ENCODE measurements around the gene SIX5.

The SIX5 gene

GRCh38 chr19:45792470-45793177 lies 23.6 kb upstream of the SIX5 start, which contains the start of gene DMWD:
TSS of gene DMWD (minus strand) at chr19:45792845. CDS start at chr19:45792756, 89 bp downstream.
- DNase-seq (ENCODE audit: low read depth): peak; percentile 93

- DNase-seq (ENCODE audit: low read depth): no peak
Measured at GRCh38 chr19:45791744-45792469, 22.9 kb upstream of the SIX5 start.

- no peak for DNase-seq (ENCODE audit: low read depth)
Measured at GRCh38 chr19:45790942-45791341, 21.9 kb upstream of the SIX5 start.

GRCh38 chr19:45789035-45789786 lies 20.2 kb upstream of the SIX5 start:
- no peak for DNase-seq (ENCODE audit: low read depth)

- no peak for DNase-seq (ENCODE audit: low read depth)
Measured at GRCh38 chr19:45786533-45786894, 17.5 kb upstream of the SIX5 start.

- no peak for DNase-seq (ENCODE audit: low read depth)
Measured at GRCh38 chr19:45785781-45786532, 16.9 kb upstream of the SIX5 start.

GRCh38 chr19:45785097-45785496 lies 16.0 kb upstream of the SIX5 start:
- DNase-seq (ENCODE audit: low read depth): no peak

- DNase-seq (ENCODE audit: low read depth): no peak
Measured at GRCh38 chr19:45784096-45784495, 15.0 kb upstream of the SIX5 start.

GRCh38 chr19:45782820-45783785 lies 14.1 kb upstream of the SIX5 start:
- DNase-seq (ENCODE audit: low read depth): no peak

GRCh38 chr19:45782162-45782691 lies 13.2 kb upstream of the SIX5 start, which contains the start of gene DMPK:
TSS of gene DMPK (minus strand) at chr19:45782490. CDS start at chr19:45782352, 138 bp downstream.
- no peak for DNase-seq (ENCODE audit: low read depth)

- DNase-seq (ENCODE audit: low read depth): no peak
Measured at GRCh38 chr19:45781214-45782161, 12.4 kb upstream of the SIX5 start.

GRCh38 chr19:45780448-45781213 lies 11.6 kb upstream of the SIX5 start:
- no peak for DNase-seq (ENCODE audit: low read depth)

GRCh38 chr19:45780146-45780447 lies 11.0 kb upstream of the SIX5 start:
- DNase-seq (ENCODE audit: low read depth): no peak

- no peak for DNase-seq (ENCODE audit: low read depth)
Measured at GRCh38 chr19:45779231-45780145, 10.4 kb upstream of the SIX5 start.

- DNase-seq (ENCODE audit: low read depth): no peak
Measured at GRCh38 chr19:45778010-45778661, 9.1 kb upstream of the SIX5 start.

GRCh38 chr19:45777395-45777961 lies 8.4 kb upstream of the SIX5 start:
- no peak for DNase-seq (ENCODE audit: low read depth)

GRCh38 chr19:45774765-45775164 lies 5.7 kb upstream of the SIX5 start:
- no peak for DNase-seq (ENCODE audit: low read depth)

All from non-pigmented ciliary epithelial cell (primary cell).